A673 (cell line): ENCODE results near the gene C2CD3. TPM values are rescaled to one million over a fixed set of nuclear protein-coding genes. Genes with fewer than 3 reads are reported as not detected.

Experiments
- BruUV-seq: library from RNA; stranded (reverse); fragments of 400-500 nt; replicated peaks from 2 replicates; lab custom pipeline; 2021; lab: Mats Ljungman, UMichigan
- CTCF ChIA-PET: fragments of 300-600 bp; sonication (Branson Sonifier 250); formaldehyde crosslinking; loops from one replicate; lab custom pipeline; 2022; ENCODE audit warnings: antibody characterized with exemption; lab: Charles Lee
- POLR2A ChIA-PET: fragments of 300-600 bp; sonication (Branson Sonifier 250); formaldehyde crosslinking; loops from one replicate; lab custom pipeline; 2022; ENCODE audit warnings: antibody characterized with exemption; ENCODE audit not compliant: low non-redundant PET; lab: Charles Lee
- DNase-seq: peaks from one replicate; pipeline ENCODE4 v3.0.0-alpha.2; 2015; ENCODE audit warnings: low spot score
- H3K27ac ChIP-seq: fragments of 200-600 bp; sonication (generic); 2 replicates; pipeline ENCODE4 v1.5.1; 2016; ENCODE audit warnings: mixed run types, low read depth, mild to moderate bottlenecking, mixed read lengths, antibody characterized with exemption, low read length; ENCODE audit not compliant: poor library complexity, severe bottlenecking
- H3K27me3 ChIP-seq: fragments of 200-600 bp; sonication (generic); replicated peaks from 2 replicates; pipeline ENCODE4 v1.6.1; 2017; ENCODE audit warnings: mixed run types, low read depth, mild to moderate bottlenecking, mixed read lengths, antibody characterized with exemption, low read length; ENCODE audit not compliant: insufficient read depth, poor library complexity
- H3K36me3 ChIP-seq: fragments of 200-600 bp; sonication (generic); 2 replicates; pipeline ENCODE4 v1.6.1; 2016; ENCODE audit warnings: mixed run types, mild to moderate bottlenecking, mixed read lengths, antibody characterized with exemption, low read length; ENCODE audit not compliant: insufficient read depth, poor library complexity, severe bottlenecking
- H3K4me1 ChIP-seq: fragments of 200-600 bp; sonication (generic); 2 replicates; pipeline ENCODE4 v1.6.1; 2017; ENCODE audit warnings: mixed run types, mild to moderate bottlenecking, mixed read lengths, antibody characterized with exemption, low read length; ENCODE audit not compliant: insufficient read depth, poor library complexity, severe bottlenecking
- H3K4me3 ChIP-seq: fragments of 200-600 bp; sonication (generic); 2 replicates; pipeline ENCODE4 v1.5.1; 2016; ENCODE audit warnings: low read depth, mixed run types, mild to moderate bottlenecking, mixed read lengths, low read length; ENCODE audit not compliant: poor library complexity, severe bottlenecking
- H3K9me3 ChIP-seq: fragments of 200-600 bp; sonication (generic); 2 replicates; pipeline ENCODE4 v1.6.1; 2016; ENCODE audit warnings: mixed run types, low read depth, mild to moderate bottlenecking, mixed read lengths, antibody characterized with exemption, low read length; ENCODE audit not compliant: poor library complexity, severe bottlenecking
- EZH2 ChIP-seq: fragments of 200-600 bp; sonication (generic); IDR thresholded peaks from 2 replicates; pipeline ENCODE4 v1.6.1; 2017; ENCODE audit warnings: borderline replicate concordance, low read depth, mild to moderate bottlenecking, mixed read lengths, antibody characterized with exemption, low read length; ENCODE audit not compliant: poor library complexity, severe bottlenecking
- intact Hi-C: fragments of 100-400 bp; cut with micrococcal nuclease; formaldehyde crosslinking; loops from one replicate; pipeline ENCODE4 v1.10.0; 2022; ENCODE audit not compliant: unreplicated experiment
- total RNA-seq: library from RNA; stranded (reverse); gene quantifications from 2 replicates; pipeline ENCODE4 v1.2.3, GENCODE V29; 2021
- TF ChIP-seq, protein P1 (sequence below): fragments of 300-800, 200-600 bp; sonication (generic); conservative IDR thresholded peaks from 2 replicates; pipeline ENCODE4 v1.5.1; 2017; ENCODE audit warnings: low read depth, mild to moderate bottlenecking, antibody characterized with exemption, low read length, moderate library complexity, mixed read lengths

C2CD3 gene
- total RNA-seq, 1 experiment from 2014 or later: 49.1 TPM

DNA sequence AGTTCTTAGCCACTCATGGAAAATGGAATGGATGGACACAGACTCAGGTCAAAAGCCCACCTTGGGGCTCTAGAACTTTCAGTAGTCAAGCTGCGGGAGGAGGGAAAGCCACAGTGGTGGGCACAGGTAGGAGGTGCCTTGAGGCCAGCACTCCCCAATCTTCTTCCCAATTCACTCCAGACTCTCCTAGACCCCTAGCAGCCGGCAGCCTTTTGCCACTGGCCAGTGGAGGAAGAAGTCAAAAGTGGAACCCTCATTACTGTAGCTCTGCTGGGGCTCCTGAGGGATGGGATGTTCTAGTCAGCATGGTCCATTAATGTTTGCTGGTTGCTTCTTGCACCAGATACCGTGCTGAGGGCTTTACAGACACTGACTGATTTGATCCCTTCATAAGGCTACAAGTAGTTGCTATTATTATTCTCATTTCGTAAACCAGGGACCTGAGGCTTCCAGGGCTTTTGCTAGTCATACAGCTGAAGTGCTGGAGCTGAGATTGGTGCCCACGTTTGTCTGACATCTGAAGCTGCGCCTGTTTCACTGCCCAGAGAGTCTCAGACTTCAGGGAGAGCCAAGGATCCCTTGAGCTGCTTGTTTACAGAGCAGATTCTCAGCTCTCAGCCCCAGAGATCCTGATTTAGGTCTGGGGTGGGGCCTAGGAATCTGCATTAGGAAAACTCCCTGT is 163.0 kb downstream of the C2CD3 start:
- no peaks in the 10 kb centered on the region for H3K36me3 ChIP-seq
- no peaks in the 10 kb centered on the region for H3K9me3 ChIP-seq
- H3K27ac ChIP-seq: no peak overlapping the region
- POLR2A ChIA-PET: no interaction called here
- H3K4me3 ChIP-seq: no peak overlapping the region
- BruUV-seq: no TSS peak
- CTCF ChIA-PET: no interaction called here
- intact Hi-C loops: no loop called here
- no peak for DNase-seq
- no peaks in the 10 kb centered on the region for H3K4me1 ChIP-seq
- H3K27me3 ChIP-seq: no peaks in the 10 kb centered on the region
- TF ChIP-seq EZH2: no peak
- TF ChIP-seq, protein P1, sequence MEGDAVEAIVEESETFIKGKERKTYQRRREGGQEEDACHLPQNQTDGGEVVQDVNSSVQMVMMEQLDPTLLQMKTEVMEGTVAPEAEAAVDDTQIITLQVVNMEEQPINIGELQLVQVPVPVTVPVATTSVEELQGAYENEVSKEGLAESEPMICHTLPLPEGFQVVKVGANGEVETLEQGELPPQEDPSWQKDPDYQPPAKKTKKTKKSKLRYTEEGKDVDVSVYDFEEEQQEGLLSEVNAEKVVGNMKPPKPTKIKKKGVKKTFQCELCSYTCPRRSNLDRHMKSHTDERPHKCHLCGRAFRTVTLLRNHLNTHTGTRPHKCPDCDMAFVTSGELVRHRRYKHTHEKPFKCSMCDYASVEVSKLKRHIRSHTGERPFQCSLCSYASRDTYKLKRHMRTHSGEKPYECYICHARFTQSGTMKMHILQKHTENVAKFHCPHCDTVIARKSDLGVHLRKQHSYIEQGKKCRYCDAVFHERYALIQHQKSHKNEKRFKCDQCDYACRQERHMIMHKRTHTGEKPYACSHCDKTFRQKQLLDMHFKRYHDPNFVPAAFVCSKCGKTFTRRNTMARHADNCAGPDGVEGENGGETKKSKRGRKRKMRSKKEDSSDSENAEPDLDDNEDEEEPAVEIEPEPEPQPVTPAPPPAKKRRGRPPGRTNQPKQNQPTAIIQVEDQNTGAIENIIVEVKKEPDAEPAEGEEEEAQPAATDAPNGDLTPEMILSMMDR: no peak

DNA sequence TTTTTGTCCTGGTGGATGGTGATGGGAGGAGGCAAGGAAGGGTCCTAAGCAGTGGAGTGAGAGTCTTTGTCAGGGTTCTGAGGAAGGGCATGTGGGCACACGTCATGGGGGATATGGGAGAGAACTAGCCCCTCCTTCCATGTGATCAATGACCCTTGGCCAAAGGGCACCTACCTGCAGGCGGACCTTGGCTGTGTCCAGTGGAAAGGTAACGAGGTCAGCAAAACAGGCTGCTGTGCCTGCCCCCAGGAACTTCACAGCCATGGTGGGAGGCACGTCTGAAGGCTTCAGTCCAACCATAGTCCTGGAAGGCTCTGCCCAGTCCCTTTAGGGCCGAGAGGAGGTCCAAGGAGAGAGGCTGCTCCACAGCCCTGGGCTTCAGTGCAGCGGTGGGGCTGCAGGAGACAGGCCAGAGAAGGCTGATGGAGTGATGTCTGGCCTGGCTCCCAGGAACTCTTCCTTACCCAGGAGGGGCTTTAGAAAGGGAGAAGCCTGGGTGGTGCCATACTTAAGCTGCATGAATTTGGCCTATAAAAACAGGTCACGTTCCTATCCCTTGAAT is 164.0 kb downstream of the C2CD3 start:
- no peaks in the 10 kb centered on the region for H3K36me3 ChIP-seq
- intact Hi-C loops: no loop called here
- TF ChIP-seq EZH2: no peak
- TF ChIP-seq, protein P1: no peak
- no peak for DNase-seq
- H3K4me1 ChIP-seq: no peaks in the 10 kb centered on the region
- ChIA-PET POLR2A (no interaction called here), CTCF (no interaction called here)
- no TSS peak for BruUV-seq
- H3K9me3 ChIP-seq: no peaks in the 10 kb centered on the region
- H3K27me3 ChIP-seq: no peaks in the 10 kb centered on the region
- H3K4me3 ChIP-seq: no peak overlapping the region
- no peak overlapping the region for H3K27ac ChIP-seq

DNA sequence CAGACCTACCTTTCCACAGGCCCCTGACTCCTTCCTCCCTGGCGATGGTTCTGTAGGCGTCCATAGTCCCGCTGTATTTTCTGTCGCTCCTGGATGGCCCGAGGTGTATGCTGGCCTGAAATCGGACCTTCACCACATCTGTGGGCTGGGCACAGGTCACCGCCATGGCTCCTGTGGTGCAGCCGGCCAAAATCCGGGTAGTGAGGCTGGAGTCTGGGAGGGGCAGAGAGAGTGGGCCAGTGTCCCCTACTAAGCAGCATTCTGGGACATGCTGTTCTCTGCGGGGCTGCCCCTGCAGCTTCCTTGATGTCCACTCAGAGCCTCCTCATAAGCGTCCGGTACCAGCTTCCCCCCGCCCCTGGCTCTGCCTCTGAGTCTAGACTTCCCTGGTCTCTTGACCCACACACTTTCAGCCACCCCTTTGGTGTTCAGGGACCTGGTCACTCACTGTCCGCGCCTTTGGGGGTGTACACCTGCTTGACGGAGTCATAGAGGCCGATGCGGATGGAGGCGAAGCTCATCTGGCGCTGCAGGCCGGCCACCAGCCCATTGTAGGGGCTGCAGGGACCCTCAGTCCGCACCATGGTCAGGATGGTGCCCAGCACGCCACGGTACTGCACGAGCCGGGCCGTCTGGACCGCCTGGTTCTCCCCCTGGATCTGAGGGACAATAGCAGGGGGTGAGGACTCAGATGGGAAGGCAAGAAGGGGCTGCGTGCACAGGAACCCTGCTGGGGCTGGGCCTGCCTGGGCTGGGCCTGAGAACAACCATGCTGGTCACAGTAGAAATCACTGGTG is 164.9 kb downstream of the C2CD3 start:
- BruUV-seq: no TSS peak
- Histone ChIP-seq H3K27ac (no peak overlapping the region), H3K4me1 (peaks cover 4% of the 10 kb centered on the region), H3K4me3 (no peak overlapping the region), H3K36me3 (no peaks in the 10 kb centered on the region), H3K27me3 (no peaks in the 10 kb centered on the region), H3K9me3 (no peaks in the 10 kb centered on the region)
- ChIA-PET POLR2A (no interaction called here), CTCF (no interaction called here)
- TF ChIP-seq, protein P1: no peak
- no peak for TF ChIP-seq EZH2
- intact Hi-C loops: no loop called here
- DNase-seq: no peak
